ENCODE data around the gene TBC1D16.

GRCh38 chr17:80003969-80004368 is 31.7 kb downstream of the TBC1D16 start:
- no peak for TF ChIP-seq EZH2phosphoT487 (IDR thresholded peaks at IDR 0.05)
- TF ChIP-seq CTCF (IDR thresholded peaks at IDR 0.05) = no peak
